HEK293 (cell line): ENCODE results near the gene MKRN1.

ENCODE experiments used
- CTCF ChIA-PET: fragments of 350-600 bp; formaldehyde crosslinking; extraction: SDS; loops from one replicate; lab custom pipeline; 2021; ENCODE audit warnings: antibody characterized with exemption; lab: Yijun Ruan, JAX
- POLR2A ChIA-PET: fragments of 300-600 bp; formaldehyde crosslinking; extraction: SDS; loops from one replicate; lab custom pipeline; 2020; ENCODE audit warnings: antibody characterized with exemption, inconsistent platforms; lab: Yijun Ruan, JAX
- H3K27ac ChIP-seq: fragments of 200-500 bp; sonication (Bioruptor generic); 2 replicates; pipeline ENCODE4 v1.5.1; 2014; ENCODE audit warnings: low read depth, low read length, control low read depth, inconsistent platforms; ENCODE audit errors: extremely low read depth
- H3K36me3 ChIP-seq, 2 experiments: fragments of 200-500 bp in 1 of 2; sonication (Bioruptor generic) in 1 of 2; 1 replicate in 1 of 2; 2 replicates in 1 of 2; pipeline ENCODE4 v1.5.1; 2014 to 2017; ENCODE audit warnings: inconsistent platforms in 2 of 2, low read length in 2 of 2; ENCODE audit not compliant: control insufficient read depth in 2 of 2, insufficient read depth in 1 of 2
- H3K4me1 ChIP-seq: fragments of 200-500 bp; sonication (Bioruptor generic); 2 replicates; pipeline ENCODE4 v1.5.1; 2014; ENCODE audit warnings: mild to moderate bottlenecking, low read length, inconsistent platforms; ENCODE audit not compliant: control insufficient read depth, insufficient read depth
- H3K4me3 ChIP-seq: 2 replicates; pipeline ENCODE4 v1.5.1; 2011; ENCODE audit warnings: low read depth, mild to moderate bottlenecking, control low read depth, low read length, moderate library complexity
- H3K9me3 ChIP-seq: fragments of 200-500 bp; sonication (Bioruptor generic); 2 replicates; pipeline ENCODE4 v1.5.1; 2014; ENCODE audit warnings: low read depth, low read length, inconsistent platforms; ENCODE audit not compliant: control insufficient read depth, insufficient read depth
- FEZF1 ChIP-seq: fragments of 450-650 bp; formaldehyde crosslinking; IDR thresholded peaks from 2 replicates; pipeline ENCODE4 v1.5.1; 2016; ENCODE audit warnings: missing biosample characterization, missing genetic modification characterization
- GLIS1 ChIP-seq: fragments of 450-650 bp; formaldehyde crosslinking; IDR thresholded peaks from 2 replicates; pipeline ENCODE4 v1.5.1; 2016; ENCODE audit warnings: missing biosample characterization, missing genetic modification characterization
- KLF7 ChIP-seq: fragments of 450-650 bp; formaldehyde crosslinking; IDR thresholded peaks from 2 replicates; pipeline ENCODE4 v1.5.1; 2016; ENCODE audit warnings: missing biosample characterization, missing genetic modification characterization, borderline replicate concordance
- KLF8 ChIP-seq: fragments of 450-650 bp; formaldehyde crosslinking; IDR thresholded peaks from 2 replicates; pipeline ENCODE4 v1.5.1; 2016; ENCODE audit warnings: missing biosample characterization, missing genetic modification characterization
- SALL2 ChIP-seq: fragments of 450-650 bp; formaldehyde crosslinking; IDR thresholded peaks from 2 replicates; pipeline ENCODE4 v1.5.0; 2017; ENCODE audit warnings: missing biosample characterization, mild to moderate bottlenecking, missing genetic modification characterization, borderline replicate concordance
- SP7 ChIP-seq: fragments of 450-650 bp; formaldehyde crosslinking; IDR thresholded peaks from 2 replicates; pipeline ENCODE4 v1.5.1; 2016; ENCODE audit warnings: missing biosample characterization, missing genetic modification characterization
- ZBTB20 ChIP-seq: fragments of 450-650 bp; formaldehyde crosslinking; IDR thresholded peaks from 2 replicates; pipeline ENCODE4 v1.5.1; 2016; ENCODE audit warnings: missing biosample characterization, missing genetic modification characterization
- ZBTB49 ChIP-seq: fragments of 450-650 bp; formaldehyde crosslinking; IDR thresholded peaks from 2 replicates; pipeline ENCODE4 v1.5.1; 2016; ENCODE audit warnings: missing biosample characterization, missing genetic modification characterization, low read depth
- ZEB2 ChIP-seq: fragments of 450-650 bp; formaldehyde crosslinking; IDR thresholded peaks from 2 replicates; pipeline ENCODE4 v1.5.1; 2016; ENCODE audit warnings: missing biosample characterization, missing genetic modification characterization
- ZFHX2 ChIP-seq: fragments of 450-650 bp; formaldehyde crosslinking; conservative IDR thresholded peaks from 2 replicates; pipeline ENCODE4 v1.5.1; 2016; ENCODE audit warnings: missing biosample characterization, missing genetic modification characterization
- ZFP41 ChIP-seq: fragments of 450-650 bp; formaldehyde crosslinking; IDR thresholded peaks from 2 replicates; pipeline ENCODE4 v1.5.1; 2016; ENCODE audit warnings: missing biosample characterization, missing genetic modification characterization, borderline replicate concordance
- ZNF112 ChIP-seq: fragments of 450-650 bp; formaldehyde crosslinking; IDR thresholded peaks from 2 replicates; pipeline ENCODE4 v1.5.0; 2017; ENCODE audit warnings: missing biosample characterization, missing genetic modification characterization
- ZNF157 ChIP-seq: fragments of 450-650 bp; formaldehyde crosslinking; IDR thresholded peaks from 2 replicates; pipeline ENCODE4 v1.5.1; 2016; ENCODE audit warnings: missing biosample characterization, missing genetic modification characterization
- ZNF223 ChIP-seq: fragments of 450-650 bp; formaldehyde crosslinking; IDR thresholded peaks from 2 replicates; pipeline ENCODE4 v1.5.1; 2016; ENCODE audit warnings: missing biosample characterization, missing genetic modification characterization
- ZNF239 ChIP-seq: fragments of 450-650 bp; formaldehyde crosslinking; IDR thresholded peaks from 2 replicates; pipeline ENCODE4 v1.5.1; 2016; ENCODE audit warnings: missing biosample characterization, missing genetic modification characterization
- ZNF292 ChIP-seq: fragments of 450-650 bp; formaldehyde crosslinking; IDR thresholded peaks from 2 replicates; pipeline ENCODE4 v1.5.1; 2016; ENCODE audit warnings: low read depth, missing biosample characterization, missing genetic modification characterization, borderline replicate concordance
- ZNF324 ChIP-seq: fragments of 450-650 bp; formaldehyde crosslinking; IDR thresholded peaks from 2 replicates; pipeline ENCODE4 v1.5.1; 2016; ENCODE audit warnings: missing biosample characterization, missing genetic modification characterization
- ZNF341 ChIP-seq: fragments of 450-650 bp; formaldehyde crosslinking; IDR thresholded peaks from 2 replicates; pipeline ENCODE4; 2016; ENCODE audit warnings: low read depth, missing biosample characterization, missing genetic modification characterization
- ZNF37A ChIP-seq: fragments of 450-650 bp; IDR thresholded peaks from 2 replicates; pipeline ENCODE4 v1.5.1; 2018; ENCODE audit warnings: missing biosample characterization, missing genetic modification characterization
- ZNF514 ChIP-seq: fragments of 450-650 bp; formaldehyde crosslinking; IDR thresholded peaks from 2 replicates; pipeline ENCODE4 v1.5.1; 2016; ENCODE audit warnings: missing biosample characterization, missing genetic modification characterization
- ZNF571 ChIP-seq: fragments of 450-650 bp; formaldehyde crosslinking; IDR thresholded peaks from 2 replicates; pipeline ENCODE4 v1.5.0; 2017; ENCODE audit warnings: missing biosample characterization, missing genetic modification characterization
- ZNF776 ChIP-seq: fragments of 450-650 bp; formaldehyde crosslinking; IDR thresholded peaks from 2 replicates; pipeline ENCODE4 v1.5.0; 2017; ENCODE audit warnings: missing biosample characterization, missing genetic modification characterization, borderline replicate concordance
- ZNF837 ChIP-seq: fragments of 450-650 bp; formaldehyde crosslinking; IDR thresholded peaks from 2 replicates; pipeline ENCODE4 v1.5.1; 2016; ENCODE audit warnings: missing biosample characterization, missing genetic modification characterization
- ZSCAN4 ChIP-seq: fragments of 450-650 bp; formaldehyde crosslinking; IDR thresholded peaks from 2 replicates; pipeline ENCODE4 v1.5.1; 2017; ENCODE audit warnings: missing biosample characterization, missing genetic modification characterization
- ZSCAN5A ChIP-seq: fragments of 450-650 bp; formaldehyde crosslinking; IDR thresholded peaks from 2 replicates; pipeline ENCODE4 v1.5.1; 2016; ENCODE audit warnings: missing biosample characterization, missing genetic modification characterization
- TF ChIP-seq, protein P1 (sequence below): fragments of 450-650 bp; formaldehyde crosslinking; IDR thresholded peaks from 2 replicates; pipeline ENCODE4 v1.5.1; 2017; ENCODE audit warnings: missing biosample characterization, missing genetic modification characterization

MKRN1 gene

GRCh38 chr7:140463111-140463510, 16.2 kb downstream of the MKRN1 start:
- Histone ChIP-seq H3K27ac (no peak overlapping the region), H3K4me1 (no peaks in the 10 kb centered on the region), H3K36me3 (peaks cover 8 to 82% of the 10 kb centered on the region in 2 experiments; a peak in 2 of 3 replicates), H3K9me3 (no peaks in the 10 kb centered on the region)
- POLR2A ChIA-PET = interaction anchor here (0.6 kb wide), 1 partner anchor 66 kb away, joined by 5 read pairs; no protein-coding TSS in a partner anchor
- CTCF ChIA-PET = interaction anchor here (0.7 to 2.0 kb wide), 2 partner anchors 13 to 29 kb away, joined by 3 to 7 read pairs; no protein-coding TSS in a partner anchor
- TF ChIP-seq ZFHX2 (tag by site-specific recombination) (no peak), ZNF776 (tag by site-specific recombination) (no peak), ZEB2 (tag by site-specific recombination) (no peak), SALL2 (tag by site-specific recombination) (no peak), KLF8 (tag by site-specific recombination) (no peak), ZNF571 (tag by site-specific recombination) (no peak), GLIS1 (tag by site-specific recombination) (no peak), ZNF341 (tag by site-specific recombination) (no peak), ZNF837 (no peak), ZNF239 (no peak), ZFP41 (tag by site-specific recombination) (no peak), SP7 (tag by site-specific recombination) (no peak), ZSCAN5A (tag by site-specific recombination) (no peak), ZBTB20 (no peak), ZNF292 (tag by site-specific recombination) (no peak), ZBTB49 (tag by site-specific recombination) (no peak), ZNF324 (tag by site-specific recombination) (no peak)
- TF ChIP-seq, protein P1, sequence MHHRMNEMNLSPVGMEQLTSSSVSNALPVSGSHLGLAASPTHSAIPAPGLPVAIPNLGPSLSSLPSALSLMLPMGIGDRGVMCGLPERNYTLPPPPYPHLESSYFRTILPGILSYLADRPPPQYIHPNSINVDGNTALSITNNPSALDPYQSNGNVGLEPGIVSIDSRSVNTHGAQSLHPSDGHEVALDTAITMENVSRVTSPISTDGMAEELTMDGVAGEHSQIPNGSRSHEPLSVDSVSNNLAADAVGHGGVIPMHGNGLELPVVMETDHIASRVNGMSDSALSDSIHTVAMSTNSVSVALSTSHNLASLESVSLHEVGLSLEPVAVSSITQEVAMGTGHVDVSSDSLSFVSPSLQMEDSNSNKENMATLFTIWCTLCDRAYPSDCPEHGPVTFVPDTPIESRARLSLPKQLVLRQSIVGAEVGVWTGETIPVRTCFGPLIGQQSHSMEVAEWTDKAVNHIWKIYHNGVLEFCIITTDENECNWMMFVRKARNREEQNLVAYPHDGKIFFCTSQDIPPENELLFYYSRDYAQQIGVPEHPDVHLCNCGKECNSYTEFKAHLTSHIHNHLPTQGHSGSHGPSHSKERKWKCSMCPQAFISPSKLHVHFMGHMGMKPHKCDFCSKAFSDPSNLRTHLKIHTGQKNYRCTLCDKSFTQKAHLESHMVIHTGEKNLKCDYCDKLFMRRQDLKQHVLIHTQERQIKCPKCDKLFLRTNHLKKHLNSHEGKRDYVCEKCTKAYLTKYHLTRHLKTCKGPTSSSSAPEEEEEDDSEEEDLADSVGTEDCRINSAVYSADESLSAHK (tag by site-specific recombination) = no peak
- TF ChIP-seq, all 188 proteins: peak for 0
- H3K4me3 ChIP-seq = no peak overlapping the region

- H3K27ac ChIP-seq = no peak overlapping the region
- POLR2A ChIA-PET = no interaction called here
- peaks cover 8 to 90% of the 10 kb centered on the region in 2 experiments; a peak in 2 of 3 replicates for H3K36me3 ChIP-seq
- H3K4me1 ChIP-seq = no peaks in the 10 kb centered on the region
- CTCF ChIA-PET = no interaction called here
- no peaks in the 10 kb centered on the region for H3K9me3 ChIP-seq
- H3K4me3 ChIP-seq = no peak overlapping the region
- no peak for TF ChIP-seq KLF7
- no peak for TF ChIP-seq ZNF112 (tag by site-specific recombination)
- TF ChIP-seq ZNF223 = no peak
- no peak for TF ChIP-seq ZSCAN5A (tag by site-specific recombination)
- no peak for TF ChIP-seq FEZF1 (tag by site-specific recombination)
- no peak for TF ChIP-seq ZNF239
- no peak for TF ChIP-seq ZNF514 (tag by site-specific recombination)
- no peak for TF ChIP-seq ZNF157
- TF ChIP-seq SALL2 (tag by site-specific recombination) = no peak
- no peak for TF ChIP-seq ZNF37A (tag by site-specific recombination)
- no peak for TF ChIP-seq ZSCAN4 (tag by site-specific recombination)
These were observed 20.4 kb downstream of the MKRN1 start for GRCh38 chr7:140458916-140459315.
